Measurements from ENCODE around the gene ABCB11. TPM values are rescaled to one million over a fixed set of nuclear protein-coding genes. Genes with fewer than 3 reads are reported as not detected.
"Not testable (repeated sequence)": the region's sequence is repeated elsewhere in the genome, so short reads cannot be mapped to it uniquely, and the experiment has no call there.

ABCB11 gene
- total and polyA plus RNA-seq, 7 donors, result 0.01 to 0.12 (median 0.04) TPM; not detected in 2

DNA sequence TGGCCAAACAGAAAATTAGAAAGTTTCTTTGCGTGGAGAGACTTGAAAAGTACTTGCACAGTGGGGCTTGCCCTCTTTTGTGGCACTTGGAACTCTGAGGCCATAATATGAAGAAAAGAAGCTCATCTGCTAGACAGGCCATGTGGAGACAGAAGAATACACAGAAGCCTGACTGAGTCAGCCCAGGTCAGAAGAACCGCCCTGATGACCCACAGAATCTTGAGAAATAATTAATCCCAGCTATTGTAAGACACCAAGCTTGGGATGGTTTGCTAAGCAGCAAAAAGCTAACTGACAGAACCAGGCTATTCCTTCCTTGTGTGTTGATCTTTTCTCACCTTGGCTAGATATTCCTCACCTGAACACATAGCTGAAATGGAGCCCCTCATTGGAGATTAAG, 96.3 kb downstream of the ABCB11 start:
- WGBS, 3 donors, result 88 to 91% (median 89%) methylated on average over 2 of the region's 2 CpGs
- Histone ChIP-seq H3K9me3 (no peaks in the 10 kb centered on the region), H3K36me3 (ENCODE audit: insufficient read depth in 1 of 2, low read depth in 1 of 2) (no peaks in the 10 kb centered on the region), H3K4me3 (no peak overlapping the region), H3K27me3 (ENCODE audit: insufficient read depth in 3 of 3, low read length in 2 of 3) (no peaks in the 10 kb centered on the region), H3K4me1 (no peaks in the 10 kb centered on the region), H3K27ac (no peak overlapping the region)
- DNase-seq, result no peak
- intact Hi-C loops (cut with DNase I), result no loop called here
- no peak for ATAC-seq
- TF ChIP-seq, protein P1, sequence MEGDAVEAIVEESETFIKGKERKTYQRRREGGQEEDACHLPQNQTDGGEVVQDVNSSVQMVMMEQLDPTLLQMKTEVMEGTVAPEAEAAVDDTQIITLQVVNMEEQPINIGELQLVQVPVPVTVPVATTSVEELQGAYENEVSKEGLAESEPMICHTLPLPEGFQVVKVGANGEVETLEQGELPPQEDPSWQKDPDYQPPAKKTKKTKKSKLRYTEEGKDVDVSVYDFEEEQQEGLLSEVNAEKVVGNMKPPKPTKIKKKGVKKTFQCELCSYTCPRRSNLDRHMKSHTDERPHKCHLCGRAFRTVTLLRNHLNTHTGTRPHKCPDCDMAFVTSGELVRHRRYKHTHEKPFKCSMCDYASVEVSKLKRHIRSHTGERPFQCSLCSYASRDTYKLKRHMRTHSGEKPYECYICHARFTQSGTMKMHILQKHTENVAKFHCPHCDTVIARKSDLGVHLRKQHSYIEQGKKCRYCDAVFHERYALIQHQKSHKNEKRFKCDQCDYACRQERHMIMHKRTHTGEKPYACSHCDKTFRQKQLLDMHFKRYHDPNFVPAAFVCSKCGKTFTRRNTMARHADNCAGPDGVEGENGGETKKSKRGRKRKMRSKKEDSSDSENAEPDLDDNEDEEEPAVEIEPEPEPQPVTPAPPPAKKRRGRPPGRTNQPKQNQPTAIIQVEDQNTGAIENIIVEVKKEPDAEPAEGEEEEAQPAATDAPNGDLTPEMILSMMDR (IDR thresholded peaks at IDR 0.05), result no peak

DNA sequence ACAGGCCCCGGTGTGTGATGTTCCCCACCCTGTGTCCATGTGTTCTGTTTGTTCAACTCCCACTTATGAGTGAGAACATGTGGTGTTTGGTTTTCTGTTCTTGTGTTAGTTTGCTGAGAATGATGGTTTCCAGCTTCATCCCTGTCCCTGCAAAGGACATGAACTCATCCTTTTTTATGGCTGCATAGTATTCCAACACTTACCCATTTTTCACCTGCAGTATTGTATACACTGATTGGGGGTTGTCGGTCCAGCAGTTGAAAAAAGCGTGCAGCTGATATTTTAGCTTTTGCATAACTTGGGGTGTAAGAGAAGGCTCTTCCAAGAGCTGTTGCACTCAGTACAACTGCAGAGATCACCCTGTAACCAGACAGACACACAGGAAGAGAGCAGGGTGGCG, 99.0 kb downstream of the ABCB11 start:
- H3K4me1 ChIP-seq; H3K9me3 ChIP-seq; ATAC-seq; DNase-seq; H3K27ac ChIP-seq; intact Hi-C loops (cut with DNase I); H3K4me3 ChIP-seq; H3K36me3 ChIP-seq (ENCODE audit: insufficient read depth in 1 of 2, low read depth in 1 of 2); H3K27me3 ChIP-seq (ENCODE audit: insufficient read depth in 3 of 3, low read length in 2 of 3): not testable (repeated sequence)
- WGBS, 3 donors, result 93 to 100% (median 94%) methylated on average over 4 of the region's 4 CpGs

DNA sequence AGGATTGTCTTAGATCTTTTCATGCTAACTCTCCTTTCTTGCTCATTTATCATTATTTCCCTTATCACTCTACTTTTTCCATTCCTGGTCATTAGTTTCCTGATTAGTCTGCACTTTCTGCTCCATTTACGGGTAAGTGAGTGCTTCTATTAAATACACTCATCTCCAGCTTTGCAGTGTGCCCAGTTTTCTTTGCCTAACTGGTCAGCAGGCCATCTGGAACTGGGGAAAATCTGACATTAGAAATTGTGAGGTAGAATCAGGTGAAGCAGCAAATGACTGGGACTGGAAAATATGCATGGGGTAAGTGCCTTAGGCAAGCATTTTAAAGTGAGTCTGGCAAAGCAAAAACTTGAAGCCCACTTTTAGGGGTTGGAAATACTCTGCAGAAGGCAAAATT, 100.9 kb downstream of the ABCB11 start:
- no peaks in the 10 kb centered on the region for H3K36me3 ChIP-seq (ENCODE audit: insufficient read depth in 1 of 2, low read depth in 1 of 2)
- H3K27me3 ChIP-seq (ENCODE audit: insufficient read depth in 3 of 3, low read length in 2 of 3), result no peaks in the 10 kb centered on the region
- WGBS, 3 donors, result 64 to 85% (median 66%) methylated on average over 1 of the region's 1 CpG
- DNase-seq (no peak), ATAC-seq (no peak)
- H3K27ac ChIP-seq, result no peak overlapping the region
- H3K4me3 ChIP-seq, result no peak overlapping the region
- intact Hi-C loops (cut with DNase I), result no loop called here
- TF ChIP-seq, protein P1 (IDR thresholded peaks at IDR 0.05), result no peak
- no peaks in the 10 kb centered on the region for H3K4me1 ChIP-seq
- H3K9me3 ChIP-seq, result no peaks in the 10 kb centered on the region

DNA sequence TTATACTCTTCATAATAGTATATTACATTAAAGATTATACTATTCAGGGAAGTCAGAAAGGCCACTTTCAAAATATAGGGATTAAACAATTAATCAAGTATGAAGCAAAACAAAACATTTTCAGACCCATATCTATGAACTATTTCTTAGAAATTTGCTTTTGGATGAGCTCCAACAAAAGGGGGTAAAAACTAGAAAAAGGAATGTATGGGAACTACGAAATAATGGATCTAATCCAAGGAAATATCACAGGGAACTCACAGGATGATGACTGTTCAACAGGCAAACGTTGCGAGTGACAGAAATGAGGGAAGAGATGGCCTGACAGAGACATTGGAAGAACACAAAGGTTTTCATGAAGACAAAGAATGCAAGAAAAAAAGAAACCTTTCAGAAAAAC, 102.1 kb downstream of the ABCB11 start:
- intact Hi-C loops (cut with DNase I), result no loop called here
- no peak overlapping the region for H3K27ac ChIP-seq
- H3K4me3 ChIP-seq, result no peak overlapping the region
- no peaks in the 10 kb centered on the region for H3K9me3 ChIP-seq
- 40 to 43% (median 42%) methylated on average over 3 of the region's 3 CpGs for WGBS, 3 donors
- H3K36me3 ChIP-seq (ENCODE audit: insufficient read depth in 1 of 2, low read depth in 1 of 2), result no peaks in the 10 kb centered on the region
- no peak for DNase-seq
- ATAC-seq, result no peak
- no peaks in the 10 kb centered on the region for H3K27me3 ChIP-seq (ENCODE audit: insufficient read depth in 3 of 3, low read length in 2 of 3)
- no peaks in the 10 kb centered on the region for H3K4me1 ChIP-seq
- TF ChIP-seq, protein P1 (IDR thresholded peaks at IDR 0.05), result no peak

DNA sequence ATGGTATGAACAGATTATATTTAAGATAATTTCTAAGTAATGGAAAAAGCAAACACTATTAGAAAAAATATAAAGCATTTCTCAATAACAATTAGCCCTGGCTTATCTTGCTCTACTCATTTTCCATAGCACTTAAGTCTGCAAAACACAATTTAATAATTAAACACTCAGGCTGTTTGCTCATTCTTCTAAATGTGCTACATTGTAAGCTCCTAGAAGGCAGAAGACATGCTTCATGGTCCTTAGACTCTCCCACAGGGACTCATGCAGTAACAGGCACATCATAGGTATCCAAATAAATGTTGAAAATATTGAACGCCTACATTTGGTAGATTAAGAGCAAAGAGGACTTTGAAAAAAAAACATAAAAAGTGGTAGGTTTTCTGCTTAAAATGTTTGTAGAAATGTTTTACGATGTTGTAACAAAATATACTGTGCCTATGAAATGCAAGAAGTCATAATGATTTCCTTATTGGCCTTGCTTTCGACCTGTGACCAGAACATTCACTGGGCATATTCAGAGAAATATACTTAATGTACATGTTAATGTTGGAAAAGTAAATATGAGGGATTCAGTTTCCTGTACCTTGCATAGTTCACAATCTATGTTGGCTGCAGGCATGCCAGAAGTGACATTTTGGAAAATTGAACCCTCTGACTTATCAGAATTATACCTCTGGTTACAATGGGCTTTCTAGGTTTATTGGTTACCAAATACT, 102.9 kb downstream of the ABCB11 start:
- Histone ChIP-seq H3K9me3 (no peaks in the 10 kb centered on the region), H3K4me3 (no peak overlapping the region), H3K27me3 (ENCODE audit: insufficient read depth in 3 of 3, low read length in 2 of 3) (no peaks in the 10 kb centered on the region), H3K4me1 (no peaks in the 10 kb centered on the region), H3K36me3 (ENCODE audit: insufficient read depth in 1 of 2, low read depth in 1 of 2) (no peaks in the 10 kb centered on the region), H3K27ac (no peak overlapping the region)
- intact Hi-C loops (cut with DNase I), result no loop called here
- TF ChIP-seq, protein P1 (IDR thresholded peaks at IDR 0.05), result no peak
- 79 to 92% (median 87%) methylated on average over 3 of the region's 3 CpGs for WGBS, 3 donors
- no peak for ATAC-seq
- DNase-seq, result no peak
